Tibial nerve (tissue), 4 donors: Measurements from ENCODE around the gene PTPRF.

Experiments
- CTCF ChIP-seq, 5 experiments: fragments of 200-600 bp in 3 of 5; fragments of 450-650 bp in 2 of 5; sonication (generic) in 3 of 5; IDR thresholded peaks; one replicate each; pipeline ENCODE4 v1.5.1; 2016 to 2019; ENCODE audit warnings: antibody characterized with exemption in 5 of 5, mild to moderate bottlenecking in 3 of 5, moderate library complexity in 2 of 5
- EP300 ChIP-seq, 2 donors: sonication (generic); formaldehyde crosslinking; IDR thresholded peaks; one replicate each; pipeline ENCODE4 v1.6.1; 2017; ENCODE audit warnings: antibody characterized with exemption in 2 of 2, mild to moderate bottlenecking in 1 of 2
- POLR2A ChIP-seq, 2 donors: fragments of 450-650 bp; IDR thresholded peaks; one replicate each; pipeline ENCODE4 v1.6.1; 2017; ENCODE audit warnings: antibody characterized with exemption in 2 of 2, mild to moderate bottlenecking in 2 of 2, moderate library complexity in 2 of 2

- TF ChIP-seq POLR2A (IDR thresholded peaks at IDR 0.05) (no peak), EP300 (IDR thresholded peaks at IDR 0.05) (no peak), CTCF (IDR thresholded peaks at IDR 0.05) (no peak)
These were observed 17.1 kb upstream of the PTPRF start for GRCh38 chr1:43513471-43514173.
